ENCODE measurements around the gene TNFRSF8. TPM values are rescaled to one million over a fixed set of nuclear protein-coding genes. Genes with fewer than 3 reads are reported as not detected.

Gene TNFRSF8
- total RNA-seq, 3 donors from 2014 or later (not counting 1 experiment from before 2014, with no cell fraction given): 0.34 to 1.7 (median 0.50) TPM

GRCh38 chr1:12173041-12173509 is 110.0 kb downstream of the TNFRSF8 start:
- ATAC-seq (no peak), DNase-seq (peak in 1 of 2 donors; percentile 53)
- H3K9me3 ChIP-seq (ENCODE audit: control insufficient read depth, insufficient read depth, low read length): no peaks in the 10 kb centered on the region
- H3K4me3 ChIP-seq (ENCODE audit: low read length): peak overlapping the region; percentile 0
- no peaks in the 10 kb centered on the region for H3K27me3 Mint-ChIP-seq (ENCODE audit: low read depth in 2 of 2)
- H3K36me3 Mint-ChIP-seq: peaks cover 7% of the 10 kb centered on the region
- TF ChIP-seq CTCF (IDR thresholded peaks at IDR 0.05): no peak
- peak overlapping the region; percentile 94 for H3K4me3 Mint-ChIP-seq
- H3K36me3 ChIP-seq (ENCODE audit: control insufficient read depth, insufficient read depth, low read length): peaks cover 10% of the 10 kb centered on the region
- 47% methylated on average over 2 of the region's 3 CpGs for WGBS (ENCODE audit: insufficient coverage)
- H3K27ac Mint-ChIP-seq: peak overlapping the region; percentile 99
- H3K27me3 ChIP-seq (ENCODE audit: control insufficient read depth, insufficient read depth, low read length): no peaks in the 10 kb centered on the region
- intact Hi-C loops (cut with micrococcal nuclease): loop anchor here (1.0 to 10.0 kb wide), 3 partner anchors 11 to 262 kb away; no protein-coding TSS in a partner anchor
- peaks cover 86 to 94% of the 10 kb centered on the region in 2 donors for H3K4me1 Mint-ChIP-seq
- peak overlapping the region; percentile 96 for H3K27ac ChIP-seq (ENCODE audit: low read length)
- H3K4me1 ChIP-seq (ENCODE audit: control insufficient read depth, insufficient read depth, low read length): peaks cover 99% of the 10 kb centered on the region
- no peaks in the 10 kb centered on the region for H3K9me3 Mint-ChIP-seq

GRCh38 chr1:12173631-12174121 is 110.6 kb downstream of the TNFRSF8 start:
- 13% methylated on average over 11 of the region's 11 CpGs for WGBS (ENCODE audit: insufficient coverage)
- intact Hi-C loops (cut with micrococcal nuclease): loop anchor here (1.0 to 10.0 kb wide), 3 partner anchors 11 to 261 kb away; no protein-coding TSS in a partner anchor
- peaks cover 99% of the 10 kb centered on the region for H3K4me1 ChIP-seq (ENCODE audit: control insufficient read depth, insufficient read depth, low read length)
- H3K9me3 ChIP-seq (ENCODE audit: control insufficient read depth, insufficient read depth, low read length): no peaks in the 10 kb centered on the region
- no peaks in the 10 kb centered on the region for H3K27me3 Mint-ChIP-seq (ENCODE audit: low read depth in 2 of 2)
- H3K4me3 ChIP-seq (ENCODE audit: low read length): peak overlapping the region; percentile 0
- TF ChIP-seq CTCF (IDR thresholded peaks at IDR 0.05): no peak
- peak; percentile 97 to 99 for DNase-seq
- peak overlapping the region; percentile 99 for H3K27ac Mint-ChIP-seq
- peak overlapping the region; percentile 94 for H3K4me3 Mint-ChIP-seq
- H3K27me3 ChIP-seq (ENCODE audit: control insufficient read depth, insufficient read depth, low read length): no peaks in the 10 kb centered on the region
- no peaks in the 10 kb centered on the region for H3K9me3 Mint-ChIP-seq
- H3K27ac ChIP-seq (ENCODE audit: low read length): peak overlapping the region; percentile 96
- peak; percentile 68 to 87 (median 79) for ATAC-seq
- peaks cover 7% of the 10 kb centered on the region for H3K36me3 Mint-ChIP-seq
- H3K36me3 ChIP-seq (ENCODE audit: control insufficient read depth, insufficient read depth, low read length): peaks cover 10% of the 10 kb centered on the region
- peaks cover 87 to 94% of the 10 kb centered on the region in 2 donors for H3K4me1 Mint-ChIP-seq

- peak overlapping the region; percentile 96 for H3K27ac ChIP-seq (ENCODE audit: low read length)
- H3K27me3 ChIP-seq (ENCODE audit: control insufficient read depth, insufficient read depth, low read length): no peaks in the 10 kb centered on the region
- peak overlapping the region; percentile 94 for H3K4me3 Mint-ChIP-seq
- no peaks in the 10 kb centered on the region for H3K9me3 ChIP-seq (ENCODE audit: control insufficient read depth, insufficient read depth, low read length)
- DNase-seq (no peak), ATAC-seq (no peak)
- peaks cover 99% of the 10 kb centered on the region for H3K4me1 ChIP-seq (ENCODE audit: control insufficient read depth, insufficient read depth, low read length)
- WGBS (ENCODE audit: insufficient coverage): 76% methylated on average over 17 of the region's 17 CpGs
- no peak overlapping the region for H3K4me3 ChIP-seq (ENCODE audit: low read length)
- peak overlapping the region; percentile 99 for H3K27ac Mint-ChIP-seq
- no peaks in the 10 kb centered on the region for H3K27me3 Mint-ChIP-seq (ENCODE audit: low read depth in 2 of 2)
- H3K36me3 Mint-ChIP-seq: peaks cover 7% of the 10 kb centered on the region
- no peaks in the 10 kb centered on the region for H3K9me3 Mint-ChIP-seq
- peaks cover 9% of the 10 kb centered on the region for H3K36me3 ChIP-seq (ENCODE audit: control insufficient read depth, insufficient read depth, low read length)
- intact Hi-C loops (cut with micrococcal nuclease): loop anchor here (10.0 kb wide), 1 partner anchor 260 kb away; no protein-coding TSS in a partner anchor
- TF ChIP-seq CTCF (IDR thresholded peaks at IDR 0.05): no peak
- H3K4me1 Mint-ChIP-seq: peaks cover 82 to 94% of the 10 kb centered on the region in 2 donors
Measured at GRCh38 chr1:12174924-12175810, 112.1 kb downstream of the TNFRSF8 start.
